Activated T-cell treated with anti-CD3 and anti-CD28 coated beads for 1 hour (primary cell): ENCODE results near the gene TADA2A.

Experiments
- DNase-seq: peaks from one replicate; pipeline ENCODE4 v3.0.0-alpha.2; 2020; ENCODE audit warnings: low read depth

TADA2A gene

GRCh38 chr17:37523715-37524219 is 117.1 kb downstream of the TADA2A start:
- no peak for DNase-seq

GRCh38 chr17:37527249-37527851 is 120.7 kb downstream of the TADA2A start:
- DNase-seq = no peak
